B cell (primary cell): ENCODE results near the gene TMEM14A.

Experiments used
- CTCF ChIP-seq: fragments of 200-600 bp; IDR thresholded peaks from one replicate; pipeline ENCODE4 v1.8.0; 2022; ENCODE audit warnings: antibody characterized with exemption, mild to moderate bottlenecking
- EZH2 ChIP-seq: IDR thresholded peaks from 2 replicates; pipeline ENCODE4 v1.6.1; 2012; ENCODE audit warnings: borderline replicate concordance, low read depth, mild to moderate bottlenecking, moderate library complexity, low read length; ENCODE audit not compliant: insufficient read depth, poor library complexity, severe bottlenecking

GRCh38 chr6:52621631-52622030 lies 49.3 kb upstream of the TMEM14A start:
- TF ChIP-seq CTCF = no peak
- no peak for TF ChIP-seq EZH2
